BJ (cell line): ENCODE data around the gene ACAA1. TPM values are rescaled to one million over a fixed set of nuclear protein-coding genes. Genes with fewer than 3 reads are reported as not detected.

Experiments
- CTCF ChIA-PET: fragments of 350-600 bp; formaldehyde crosslinking; extraction: SDS; loops from one replicate; lab custom pipeline; 2021; ENCODE audit warnings: antibody characterized with exemption, inconsistent platforms; lab: Yijun Ruan, JAX
- POLR2A ChIA-PET: fragments of 300-600 bp; sonication (Branson Sonifier 250); formaldehyde crosslinking; extraction: SDS; loops from one replicate; lab custom pipeline; 2021; ENCODE audit warnings: antibody characterized with exemption; lab: Charles Lee
- DNase-seq: peaks from one replicate; pipeline ENCODE4 v3.0.0-alpha.2; 2011; ENCODE audit warnings: low read depth
- H3K27me3 ChIP-seq: 2 replicates; pipeline ENCODE4 v1.6.0; 2011; ENCODE audit warnings: low read length; ENCODE audit not compliant: control insufficient read depth, insufficient read depth
- H3K36me3 ChIP-seq: 2 replicates; pipeline ENCODE4 v1.5.1; 2011; ENCODE audit warnings: low read length; ENCODE audit not compliant: control insufficient read depth, insufficient read depth
- H3K4me3 ChIP-seq: 2 replicates; pipeline ENCODE4 v1.5.1; 2011; ENCODE audit warnings: low read depth, mild to moderate bottlenecking, control low read depth, low read length
- polyA plus RNA-seq: library from polyadenylated mRNA; depleted of rRNA; stranded (reverse); fragments of >200 nt; gene quantifications from 2 replicates; pipeline ENCODE4 v1.2.3, GENCODE V29; 2011
- TF ChIP-seq, protein P1 (sequence below): IDR thresholded peaks from 2 replicates; pipeline ENCODE4 v1.5.1; 2011; ENCODE audit warnings: low read depth, mild to moderate bottlenecking, control low read depth, inconsistent platforms, low read length, moderate library complexity; ENCODE audit not compliant: insufficient read depth

The ACAA1 gene
- polyA plus RNA-seq, 1 experiment = 81.8 TPM

DNA sequence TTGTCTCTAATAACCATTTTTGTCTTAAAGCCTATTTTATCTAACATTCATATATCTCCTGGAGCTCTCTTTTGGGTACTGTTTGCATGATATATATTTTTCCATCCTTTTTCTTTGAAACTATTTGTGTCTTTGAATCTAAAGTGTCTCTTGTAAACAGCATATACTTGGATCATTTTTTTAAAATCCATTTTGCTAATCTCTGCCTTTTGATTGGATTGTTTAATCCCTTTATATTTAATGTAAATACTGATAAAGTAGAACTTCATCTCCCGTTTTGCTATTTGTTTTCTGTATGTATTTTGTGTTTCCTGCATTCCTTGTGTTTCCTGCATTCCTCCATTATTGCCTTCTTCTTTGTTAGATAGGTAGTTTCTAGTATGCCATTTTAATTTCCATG, 31.4 kb downstream of the ACAA1 start:
- Histone ChIP-seq H3K4me3 (no peak overlapping the region), H3K36me3 (no peaks in the 10 kb centered on the region), H3K27me3 (peaks cover 8% of the 10 kb centered on the region)
- ChIA-PET POLR2A (no interaction called here), CTCF (no interaction called here)
- TF ChIP-seq, protein P1, sequence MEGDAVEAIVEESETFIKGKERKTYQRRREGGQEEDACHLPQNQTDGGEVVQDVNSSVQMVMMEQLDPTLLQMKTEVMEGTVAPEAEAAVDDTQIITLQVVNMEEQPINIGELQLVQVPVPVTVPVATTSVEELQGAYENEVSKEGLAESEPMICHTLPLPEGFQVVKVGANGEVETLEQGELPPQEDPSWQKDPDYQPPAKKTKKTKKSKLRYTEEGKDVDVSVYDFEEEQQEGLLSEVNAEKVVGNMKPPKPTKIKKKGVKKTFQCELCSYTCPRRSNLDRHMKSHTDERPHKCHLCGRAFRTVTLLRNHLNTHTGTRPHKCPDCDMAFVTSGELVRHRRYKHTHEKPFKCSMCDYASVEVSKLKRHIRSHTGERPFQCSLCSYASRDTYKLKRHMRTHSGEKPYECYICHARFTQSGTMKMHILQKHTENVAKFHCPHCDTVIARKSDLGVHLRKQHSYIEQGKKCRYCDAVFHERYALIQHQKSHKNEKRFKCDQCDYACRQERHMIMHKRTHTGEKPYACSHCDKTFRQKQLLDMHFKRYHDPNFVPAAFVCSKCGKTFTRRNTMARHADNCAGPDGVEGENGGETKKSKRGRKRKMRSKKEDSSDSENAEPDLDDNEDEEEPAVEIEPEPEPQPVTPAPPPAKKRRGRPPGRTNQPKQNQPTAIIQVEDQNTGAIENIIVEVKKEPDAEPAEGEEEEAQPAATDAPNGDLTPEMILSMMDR = no peak
- no peak for DNase-seq

DNA sequence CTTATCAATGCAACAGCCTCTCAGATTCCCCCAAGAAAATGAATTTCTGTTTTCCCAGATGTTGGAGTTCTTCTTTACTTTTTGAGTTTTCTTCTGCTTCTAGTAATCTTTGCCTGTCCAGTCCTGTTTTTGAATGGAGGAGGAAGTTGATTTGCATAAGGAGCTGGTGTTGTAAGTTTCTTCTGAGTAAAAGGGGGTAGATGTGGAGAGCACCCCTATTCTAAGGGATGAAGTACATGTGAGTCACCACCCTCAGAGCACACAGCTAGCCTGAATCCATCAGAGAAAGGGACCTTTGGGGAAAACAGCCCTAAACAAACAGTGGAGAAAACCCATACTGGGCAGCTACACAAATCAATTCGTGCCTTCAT, 34.5 kb downstream of the ACAA1 start:
- H3K36me3 ChIP-seq = no peaks in the 10 kb centered on the region
- CTCF ChIA-PET = no interaction called here
- no peak overlapping the region for H3K4me3 ChIP-seq
- POLR2A ChIA-PET = no interaction called here
- peaks cover 22% of the 10 kb centered on the region for H3K27me3 ChIP-seq
- TF ChIP-seq, protein P1 = no peak
- DNase-seq = no peak

DNA sequence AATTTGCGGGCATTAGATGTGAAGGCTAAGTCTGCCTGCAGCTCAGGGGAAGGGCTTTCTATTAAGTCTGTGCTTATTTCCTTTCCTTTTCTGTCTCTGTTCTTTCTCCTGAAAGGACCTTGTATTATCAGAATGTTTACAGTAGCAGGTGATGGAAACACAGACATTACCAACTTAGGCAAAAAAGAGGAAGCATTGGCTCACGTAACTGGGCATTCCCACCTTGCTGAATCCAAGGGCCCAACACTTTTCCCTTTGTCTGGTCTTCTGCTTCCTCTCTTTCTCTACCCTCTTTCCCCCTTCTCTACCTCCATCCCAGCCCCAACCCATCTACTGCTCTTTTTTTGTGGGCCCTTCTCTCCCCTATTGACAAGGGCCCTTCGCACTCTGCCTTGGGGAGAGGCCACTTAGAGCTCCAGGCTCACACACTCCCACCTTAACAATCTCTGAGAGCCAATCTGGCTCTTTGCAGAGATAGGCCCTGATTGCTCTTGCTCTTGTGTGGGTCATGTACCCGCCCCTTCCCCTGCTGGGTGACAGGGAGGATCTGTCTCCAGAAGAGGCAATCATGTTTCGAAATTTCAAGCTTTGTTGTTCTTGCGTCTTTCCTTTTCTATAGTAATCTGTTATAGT, 35.0 kb downstream of the ACAA1 start:
- DNase-seq = no peak
- Histone ChIP-seq H3K4me3 (no peak overlapping the region), H3K36me3 (no peaks in the 10 kb centered on the region), H3K27me3 (peaks cover 22% of the 10 kb centered on the region)
- TF ChIP-seq, protein P1 = no peak
- ChIA-PET CTCF (no interaction called here), POLR2A (no interaction called here)

DNA sequence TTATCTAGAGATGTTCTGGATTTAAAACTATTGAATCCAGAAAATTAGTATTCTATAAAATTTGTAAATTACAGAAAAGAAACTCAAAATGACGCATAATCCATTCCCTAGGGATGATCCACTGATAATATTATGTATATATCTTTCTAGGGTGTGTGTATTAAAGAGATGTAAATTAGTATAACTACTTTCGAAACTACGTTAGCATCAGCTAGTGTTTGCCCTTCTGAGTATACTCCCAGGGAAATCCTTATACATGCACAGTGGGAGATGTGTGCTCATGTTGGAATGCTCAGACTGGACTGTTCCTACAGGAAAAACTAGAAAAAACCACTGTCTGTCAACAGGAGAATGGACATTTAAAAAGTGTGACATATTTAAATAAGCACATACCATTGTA, 36.4 kb downstream of the ACAA1 start:
- Histone ChIP-seq H3K27me3 (peaks cover 24% of the 10 kb centered on the region), H3K4me3 (no peak overlapping the region), H3K36me3 (no peaks in the 10 kb centered on the region)
- DNase-seq = no peak
- TF ChIP-seq, protein P1 = no peak
- POLR2A ChIA-PET = no interaction called here
- CTCF ChIA-PET = no interaction called here

DNA sequence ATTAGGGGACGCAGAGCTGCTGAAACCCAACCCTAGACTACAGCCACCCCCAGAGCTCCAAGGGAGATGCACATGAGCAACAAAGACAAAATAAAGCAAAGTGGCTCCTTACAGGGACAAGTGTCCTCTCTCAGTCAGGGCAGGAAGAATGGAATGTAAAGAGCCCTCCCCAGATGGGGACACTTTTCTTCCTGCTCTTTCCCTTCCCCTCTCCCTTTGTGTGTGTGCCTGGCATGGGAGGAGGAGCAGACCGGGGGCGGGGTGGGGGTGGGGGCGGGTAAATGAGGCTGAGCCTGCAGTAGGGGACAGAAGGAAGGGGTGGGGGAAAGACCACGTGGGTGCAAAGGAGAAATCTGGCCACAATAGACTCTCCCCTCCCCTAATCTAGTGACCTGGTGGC, 37.4 kb downstream of the ACAA1 start:
- POLR2A ChIA-PET = no interaction called here
- TF ChIP-seq, protein P1 = no peak
- DNase-seq = no peak
- H3K27me3 ChIP-seq = peaks cover 29% of the 10 kb centered on the region
- H3K4me3 ChIP-seq = no peak overlapping the region
- CTCF ChIA-PET = interaction anchor here (1.0 kb wide), 1 partner anchor 18 kb away, joined by 4 read pairs; no protein-coding TSS in a partner anchor
- H3K36me3 ChIP-seq = no peaks in the 10 kb centered on the region
